PC-9 (cell line): Measurements from ENCODE around the gene NECTIN1.

Experiments
- CTCF ChIP-seq: fragments of 200-600 bp; sonication (generic); conservative IDR thresholded peaks from 2 replicates; pipeline ENCODE4 v1.6.1; 2017; ENCODE audit warnings: mixed run types, antibody characterized with exemption, mild to moderate bottlenecking, moderate library complexity
- EZH2 ChIP-seq: fragments of 200-600 bp; sonication (generic); IDR thresholded peaks from 2 replicates; pipeline ENCODE4 v1.8.0; 2017; ENCODE audit warnings: antibody characterized with exemption, low read depth

GRCh38 chr11:119712459-119713358 lies 16.3 kb downstream of the NECTIN1 start:
- TF ChIP-seq CTCF (no peak), EZH2 (no peak)
